ENCODE data around the gene BPIFB1.

The BPIFB1 gene, protein sequence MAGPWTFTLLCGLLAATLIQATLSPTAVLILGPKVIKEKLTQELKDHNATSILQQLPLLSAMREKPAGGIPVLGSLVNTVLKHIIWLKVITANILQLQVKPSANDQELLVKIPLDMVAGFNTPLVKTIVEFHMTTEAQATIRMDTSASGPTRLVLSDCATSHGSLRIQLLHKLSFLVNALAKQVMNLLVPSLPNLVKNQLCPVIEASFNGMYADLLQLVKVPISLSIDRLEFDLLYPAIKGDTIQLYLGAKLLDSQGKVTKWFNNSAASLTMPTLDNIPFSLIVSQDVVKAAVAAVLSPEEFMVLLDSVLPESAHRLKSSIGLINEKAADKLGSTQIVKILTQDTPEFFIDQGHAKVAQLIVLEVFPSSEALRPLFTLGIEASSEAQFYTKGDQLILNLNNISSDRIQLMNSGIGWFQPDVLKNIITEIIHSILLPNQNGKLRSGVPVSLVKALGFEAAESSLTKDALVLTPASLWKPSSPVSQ

DNA sequence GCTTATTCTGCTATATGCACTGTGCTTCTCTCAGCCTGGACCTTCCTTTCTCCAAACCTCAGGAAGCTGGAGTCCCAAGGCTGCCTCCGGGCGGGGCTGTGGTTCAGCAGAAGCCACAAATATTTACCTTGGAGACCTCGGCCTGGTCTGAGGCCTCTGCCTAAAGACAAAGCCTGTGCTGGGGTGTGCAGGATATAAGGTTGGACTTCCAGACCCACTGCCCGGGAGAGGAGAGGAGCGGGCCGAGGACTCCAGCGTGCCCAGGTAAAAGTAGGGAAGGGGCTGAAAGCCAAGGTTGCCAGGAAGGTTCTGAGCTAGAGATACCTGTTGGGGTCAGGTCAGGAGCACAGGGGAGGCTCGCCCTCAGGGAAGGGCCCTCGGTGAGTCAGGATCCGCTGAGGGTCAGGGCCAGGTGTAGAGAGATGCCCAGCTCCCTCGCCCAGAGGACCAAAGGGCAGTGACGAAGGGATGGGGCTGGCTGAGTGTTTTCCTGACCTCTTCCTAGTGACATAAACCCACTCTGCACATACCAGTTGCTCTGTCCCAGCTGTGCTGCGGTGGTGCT is at the start of gene BPIFB1:
TSS of gene BPIFB1 (plus strand) at position 224 of the 565 bp plus-strand sequence. CDS start 2,860 bp downstream, outside the sequence.
- DNase-seq: no peak

GRCh38 chr20:33234050-33234449 is 49.0 kb upstream of the BPIFB1 start:
- no peak for DNase-seq

- DNase-seq: no peak
Measured at GRCh38 chr20:33235696-33236095, 47.3 kb upstream of the BPIFB1 start, which contains the start of gene BPIFA1. BPIFA1 (plus strand) TSS chr20:33235996; CDS start chr20:33237712, 1,716 bp downstream.

DNA sequence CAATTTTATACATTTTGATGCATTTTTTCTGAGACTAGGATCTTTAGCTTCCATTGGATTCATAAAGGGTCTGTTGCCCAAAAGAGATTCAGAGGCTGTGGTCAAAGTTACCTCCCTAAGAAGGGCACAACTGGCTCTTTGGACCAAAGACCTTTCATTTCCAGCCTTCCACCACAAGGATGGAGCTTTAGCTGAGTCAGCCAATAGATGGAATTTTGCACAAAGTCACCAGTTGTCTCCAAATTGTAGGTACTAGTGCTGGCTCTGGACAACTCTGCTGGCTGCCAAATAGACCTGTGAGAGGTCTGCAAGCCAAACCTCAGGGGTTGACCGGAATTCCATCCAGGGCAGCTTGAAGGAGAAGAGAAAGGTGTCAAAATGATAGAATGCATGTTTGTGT is 46.7 kb upstream of the BPIFB1 start:
- no peak for DNase-seq

DNA sequence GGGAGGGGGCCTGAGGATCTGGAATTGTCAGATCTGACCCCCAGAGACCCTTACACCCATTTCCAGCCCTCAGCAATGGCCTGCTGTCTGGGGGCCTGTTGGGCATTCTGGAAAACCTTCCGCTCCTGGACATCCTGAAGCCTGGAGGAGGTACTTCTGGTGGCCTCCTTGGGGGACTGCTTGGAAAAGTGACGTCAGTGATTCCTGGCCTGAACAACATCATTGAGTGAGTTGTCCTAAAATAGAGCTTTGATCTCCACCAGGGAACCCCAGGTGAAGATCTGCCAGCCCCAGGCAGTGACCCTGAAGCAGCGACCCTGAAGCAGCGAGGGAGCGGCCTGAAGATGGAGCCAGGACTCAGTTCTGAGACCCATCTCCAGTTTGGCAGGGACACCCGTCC is 45.0 kb upstream of the BPIFB1 start:
- no peak for DNase-seq

GRCh38 chr20:33239418-33239817 is 43.6 kb upstream of the BPIFB1 start:
- no peak for DNase-seq

DNA sequence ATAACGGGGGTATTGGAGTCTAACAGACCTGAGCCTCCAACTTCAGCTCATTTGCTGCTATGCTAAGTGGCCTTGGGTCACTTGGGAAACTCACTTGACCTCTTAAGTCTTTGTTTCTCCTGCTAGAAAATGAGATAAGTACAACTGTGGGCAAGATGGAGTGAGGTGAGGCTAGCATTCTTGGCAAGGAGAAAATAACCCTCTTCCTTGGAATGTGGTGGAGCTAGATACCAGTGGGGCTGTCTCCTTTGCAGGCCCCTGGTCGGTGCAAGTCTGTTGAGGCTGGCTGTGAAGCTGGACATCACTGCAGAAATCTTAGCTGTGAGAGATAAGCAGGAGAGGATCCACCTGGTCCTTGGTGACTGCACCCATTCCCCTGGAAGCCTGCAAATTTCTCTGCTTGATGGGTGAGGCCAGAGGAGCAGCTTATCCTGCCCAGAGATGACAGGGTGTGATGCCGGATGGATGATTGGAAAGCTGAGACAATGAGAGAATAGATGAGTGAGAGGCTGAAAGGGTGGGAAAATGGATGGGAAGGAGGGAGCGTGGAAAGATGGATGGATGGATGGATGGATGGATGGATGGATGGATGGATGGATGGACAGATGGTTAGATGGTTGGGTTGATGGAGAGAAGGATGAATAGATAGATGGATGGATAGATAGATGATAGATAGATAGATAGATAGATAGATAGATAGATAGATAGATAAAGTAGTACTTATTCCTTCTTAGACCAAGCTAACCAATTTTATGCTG is 42.9 kb upstream of the BPIFB1 start:
- no peak for DNase-seq

DNA sequence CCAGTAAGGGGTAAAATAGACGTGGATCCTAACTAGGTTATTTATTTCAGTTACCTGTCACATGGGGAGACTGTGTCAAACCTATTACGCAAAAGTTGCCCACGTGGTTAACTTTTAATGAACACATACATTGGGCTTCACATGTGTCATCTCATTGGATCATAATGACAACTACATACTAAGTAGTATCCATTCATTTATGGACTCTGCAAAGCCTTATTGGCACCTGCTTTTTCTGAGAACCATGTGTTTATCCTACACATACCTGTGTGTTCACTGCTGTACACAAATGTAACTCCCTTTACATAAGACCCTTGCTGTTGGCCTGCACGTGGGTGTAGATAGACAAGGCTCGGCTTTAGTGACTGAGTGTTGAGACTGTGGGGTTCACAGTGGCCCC is 42.1 kb upstream of the BPIFB1 start:
- no peak for DNase-seq

DNA sequence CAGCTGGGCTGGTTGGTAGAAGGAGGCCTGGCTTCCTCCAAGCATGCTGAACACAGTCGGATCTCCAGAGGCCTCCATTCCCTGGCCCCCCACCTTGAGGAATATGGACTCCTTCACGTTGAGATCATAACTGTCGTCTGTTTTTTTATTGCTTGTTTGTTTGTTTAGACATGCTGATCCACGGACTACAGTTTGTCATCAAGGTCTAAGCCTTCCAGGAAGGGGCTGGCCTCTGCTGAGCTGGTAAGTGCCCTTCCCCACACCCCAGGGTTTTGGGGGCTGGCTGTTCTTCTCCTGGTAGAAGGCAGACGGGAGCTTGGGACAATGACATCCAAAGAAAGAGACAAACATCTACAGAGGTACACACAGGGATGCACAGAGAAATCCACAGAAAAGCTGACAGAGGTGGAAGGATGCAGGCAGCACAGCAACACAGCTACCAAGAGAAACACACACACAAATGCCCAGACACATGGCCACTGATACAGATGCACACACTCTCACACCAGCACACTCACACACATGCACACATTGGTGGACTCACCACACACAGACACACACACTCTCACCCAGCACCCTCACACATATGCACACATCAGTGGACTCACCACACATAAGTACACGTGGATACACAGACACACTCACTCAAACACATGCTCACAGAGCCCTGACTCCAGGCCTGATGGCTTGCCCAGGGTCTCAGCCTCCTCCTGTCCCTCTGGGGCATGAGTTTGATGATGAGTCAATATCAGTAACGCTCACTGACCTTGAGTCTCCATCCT is 40.5 kb upstream of the BPIFB1 start:
- DNase-seq: no peak

DNA sequence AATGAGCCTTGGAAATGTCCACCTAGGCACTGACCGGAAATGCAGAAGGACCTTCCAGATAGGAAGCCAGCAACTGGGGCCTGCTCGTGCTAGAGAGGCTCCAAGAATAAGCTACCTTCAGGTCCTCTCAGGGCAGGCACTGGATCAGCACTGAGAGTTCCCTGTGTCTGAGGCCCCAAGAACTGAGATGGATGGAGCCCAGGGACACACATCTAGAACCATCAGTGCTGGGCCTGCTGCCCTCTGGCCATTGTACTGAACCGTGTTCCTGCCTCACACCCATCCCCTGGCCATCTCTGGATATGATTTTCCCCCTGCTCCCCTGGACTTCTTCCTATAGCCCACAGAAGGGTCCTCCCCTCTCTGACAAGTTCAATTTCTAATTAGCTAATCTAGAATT is 36.9 kb upstream of the BPIFB1 start:
- no peak for DNase-seq

DNA sequence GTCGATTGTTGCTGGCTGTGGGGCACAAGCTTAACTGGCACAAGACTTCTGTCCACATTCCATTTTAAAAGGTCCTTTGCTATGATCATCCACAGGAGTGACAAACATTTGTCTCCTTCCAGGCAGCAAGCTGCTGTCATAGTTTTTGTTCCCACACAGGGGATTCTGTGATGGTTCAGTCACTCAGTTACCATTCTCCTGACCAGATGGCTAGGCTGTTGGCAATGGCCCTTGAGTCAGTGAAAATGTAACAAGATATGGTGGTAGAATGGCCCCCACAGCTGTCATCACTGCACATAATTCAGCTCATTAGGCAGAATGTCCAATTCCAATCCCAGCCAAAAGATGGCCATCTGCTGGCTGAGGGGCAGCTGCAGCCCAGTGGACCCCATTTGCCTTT is 33.6 kb upstream of the BPIFB1 start:
- DNase-seq: no peak

DNA sequence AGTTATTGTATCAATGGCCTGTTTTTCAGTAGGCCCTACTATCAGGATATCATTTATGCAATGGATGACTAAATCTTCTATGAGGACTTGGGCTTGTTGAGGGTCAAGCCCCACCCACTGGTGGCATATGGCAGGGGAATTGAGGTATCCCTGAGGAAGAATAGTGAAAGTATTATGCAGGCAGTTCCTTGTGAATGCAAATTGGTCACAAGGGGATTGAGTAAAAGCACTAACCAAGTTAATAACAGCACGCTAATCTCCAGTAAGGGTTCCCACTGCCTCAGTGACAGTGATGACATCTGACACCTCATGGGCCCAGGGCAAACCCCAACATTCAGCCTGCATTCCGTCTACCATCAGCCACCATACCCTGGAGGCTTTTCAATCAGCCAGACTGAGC is 32.3 kb upstream of the BPIFB1 start:
- no peak for DNase-seq

- no peak for DNase-seq
Measured at GRCh38 chr20:33251496-33251895, 31.5 kb upstream of the BPIFB1 start.

- DNase-seq: no peak
Measured at GRCh38 chr20:33252460-33252859, 30.6 kb upstream of the BPIFB1 start.

DNA sequence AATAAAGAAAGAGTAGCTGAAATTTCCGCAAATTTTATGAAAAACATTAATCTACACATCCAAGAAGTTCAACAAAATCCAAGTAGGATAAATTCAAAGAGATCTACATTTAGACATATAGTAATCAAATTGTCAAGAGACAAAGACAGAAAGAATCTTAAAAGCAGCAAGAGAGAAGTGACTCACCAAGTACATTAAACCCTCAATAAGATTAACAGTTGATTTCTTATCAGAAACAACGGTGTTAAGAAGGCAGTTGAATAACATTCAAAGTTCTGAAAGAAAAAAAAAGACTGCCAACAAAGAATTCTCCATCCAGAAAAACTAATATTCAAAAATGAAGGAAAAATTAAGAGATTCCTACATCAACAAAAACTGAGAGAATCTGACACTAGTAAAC is 28.0 kb upstream of the BPIFB1 start:
- DNase-seq: no peak

DNA sequence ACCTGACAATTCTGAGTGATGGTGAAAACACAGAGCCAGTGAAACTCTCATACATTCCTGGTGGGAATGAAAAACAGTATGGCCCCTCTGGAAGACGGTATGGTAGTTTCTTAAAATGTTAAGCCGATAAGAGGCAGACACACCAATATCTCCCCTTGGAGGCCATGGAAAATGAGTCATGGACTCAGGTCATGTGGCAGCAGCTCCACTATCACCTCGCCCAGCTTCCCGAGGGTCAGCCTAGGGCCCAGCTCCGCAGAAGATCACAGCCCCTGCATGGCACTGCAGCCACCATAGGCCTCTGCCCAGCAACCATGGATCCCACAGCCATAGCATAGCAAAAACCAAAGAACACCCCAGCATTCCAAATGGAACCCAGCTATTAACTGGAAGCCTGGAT is 25.8 kb upstream of the BPIFB1 start:
- no peak for DNase-seq

DNA sequence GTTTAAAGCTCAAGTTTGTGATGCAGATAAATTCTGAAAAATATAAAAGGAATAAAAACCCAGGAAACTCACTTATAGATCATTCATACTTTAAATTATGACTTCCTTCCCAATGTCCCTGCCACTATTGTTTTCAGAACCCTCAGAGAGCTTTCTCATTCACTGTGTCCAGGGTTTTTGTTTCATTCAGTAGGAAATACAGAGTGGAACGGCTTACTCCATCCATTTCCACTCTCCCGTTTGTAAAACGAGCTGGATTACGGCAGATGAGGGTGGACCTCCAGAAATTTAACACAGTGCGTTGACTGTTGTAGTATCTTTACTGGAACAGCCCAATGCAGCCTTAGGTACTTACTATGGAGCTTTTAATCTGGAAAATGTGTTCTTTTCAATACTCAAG is 23.6 kb upstream of the BPIFB1 start:
- DNase-seq: no peak

GRCh38 chr20:33261465-33261864 is 21.5 kb upstream of the BPIFB1 start:
- DNase-seq: no peak

GRCh38 chr20:33262658-33263065 is 20.4 kb upstream of the BPIFB1 start:
- DNase-seq: no peak

- DNase-seq: no peak
Measured at GRCh38 chr20:33263784-33264183, 19.2 kb upstream of the BPIFB1 start.

DNA sequence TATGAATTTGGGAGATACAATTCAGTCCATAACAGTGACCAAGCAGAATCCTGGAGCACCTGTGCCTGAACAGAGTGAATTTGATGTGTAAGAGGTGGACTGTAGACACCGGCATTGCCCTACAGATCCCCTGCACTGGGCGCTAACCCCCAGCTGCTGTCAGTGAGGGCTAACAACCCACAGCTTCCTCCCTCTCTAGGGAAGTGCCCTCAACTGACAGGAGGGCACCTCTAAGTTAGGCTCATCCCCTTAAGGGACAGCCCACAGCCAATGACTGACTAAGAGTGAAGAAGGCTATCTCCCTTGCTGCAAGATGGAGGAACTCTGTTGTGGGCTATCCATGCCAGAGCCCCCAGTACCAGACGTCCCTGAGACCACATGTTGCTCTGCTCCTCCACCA is 15.3 kb upstream of the BPIFB1 start:
- no peak for DNase-seq

DNA sequence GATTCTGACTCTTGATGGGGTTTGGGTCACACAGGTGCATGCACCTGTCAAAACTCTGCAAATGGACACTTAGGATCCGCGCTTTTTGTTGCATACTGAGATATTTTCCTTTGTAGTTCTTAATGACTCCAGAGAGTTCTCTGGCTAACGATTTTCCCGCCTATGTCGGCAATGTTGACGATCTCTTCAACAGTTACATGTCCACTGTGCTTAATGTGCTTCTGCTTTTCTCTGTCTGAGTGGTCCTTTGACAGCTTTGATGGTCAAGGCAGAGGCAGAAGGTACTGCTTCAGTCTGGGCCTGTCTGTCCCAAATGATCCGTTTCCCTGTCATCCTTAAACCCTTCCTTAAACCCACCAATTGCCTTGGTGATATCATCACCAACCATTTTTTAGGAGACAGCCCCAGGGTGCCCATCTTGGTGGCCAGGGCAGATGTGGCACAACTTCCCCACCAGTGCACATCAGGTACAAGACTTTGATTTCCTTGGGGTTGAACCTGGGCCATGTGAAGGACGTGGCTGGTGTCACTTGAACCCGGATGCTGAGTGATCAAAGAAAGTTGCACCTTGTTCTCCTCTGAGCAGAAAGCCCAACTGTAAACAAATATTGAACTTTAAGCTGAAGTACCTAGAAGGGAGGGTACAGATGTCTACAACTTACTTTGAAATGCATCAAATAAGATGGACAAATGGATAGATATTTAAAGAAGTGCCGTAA is 10.7 kb upstream of the BPIFB1 start:
- no peak for DNase-seq
